Epidermal melanocyte (primary cell): Measurements from ENCODE around the gene PCDH7.

Source experiments
- DNase-seq: peaks from one replicate; pipeline ENCODE4 v3.0.0; 2011; ENCODE audit warnings: low spot score; ENCODE audit not compliant: insufficient read length

Gene PCDH7

DNA sequence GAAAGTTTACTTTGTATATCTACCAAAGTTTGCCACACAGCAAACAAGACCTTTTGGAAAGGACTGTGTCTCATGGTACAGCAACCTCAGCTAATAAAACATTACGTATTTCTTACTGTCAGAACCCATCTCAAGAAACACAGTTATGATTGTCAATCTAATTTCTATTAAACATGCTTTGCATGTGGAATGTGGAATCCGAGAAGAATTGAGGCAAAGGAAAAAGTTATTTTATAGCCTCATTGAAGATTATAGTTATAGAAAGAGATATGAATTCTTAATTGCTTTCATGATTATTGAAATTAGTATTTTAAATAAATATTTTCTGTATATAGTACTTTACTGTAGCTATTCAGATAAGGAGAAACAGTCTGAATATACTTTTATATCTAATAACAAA is 5.4 kb downstream of the PCDH7 start:
- DNase-seq: no peak

DNA sequence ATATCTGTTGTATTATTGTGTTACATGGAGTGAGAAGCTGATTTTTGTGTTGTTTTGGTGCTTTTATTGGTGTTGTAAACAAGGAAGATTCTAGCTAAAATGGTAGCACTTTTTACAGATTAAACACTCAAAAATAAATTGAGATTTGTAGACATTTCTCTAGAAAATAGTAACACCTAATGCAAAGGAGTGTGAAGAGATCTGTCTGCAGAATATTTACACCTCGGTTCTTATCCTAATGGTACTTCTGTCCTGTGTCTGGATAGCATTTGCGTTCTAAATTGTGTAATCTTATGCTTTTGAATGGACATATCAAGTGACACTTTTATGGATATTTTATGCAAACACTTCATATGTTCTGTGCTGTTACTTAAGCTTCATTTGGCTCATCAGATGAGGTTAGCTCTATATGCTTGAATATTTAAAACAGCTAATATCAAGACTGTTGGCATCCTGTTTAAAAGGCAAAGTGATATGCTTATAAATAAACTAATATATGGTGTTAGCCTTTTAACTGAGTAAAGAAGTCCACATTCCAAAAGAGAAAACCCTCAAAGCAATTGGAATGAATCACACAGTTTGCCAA is 6.0 kb downstream of the PCDH7 start:
- DNase-seq: no peak

DNA sequence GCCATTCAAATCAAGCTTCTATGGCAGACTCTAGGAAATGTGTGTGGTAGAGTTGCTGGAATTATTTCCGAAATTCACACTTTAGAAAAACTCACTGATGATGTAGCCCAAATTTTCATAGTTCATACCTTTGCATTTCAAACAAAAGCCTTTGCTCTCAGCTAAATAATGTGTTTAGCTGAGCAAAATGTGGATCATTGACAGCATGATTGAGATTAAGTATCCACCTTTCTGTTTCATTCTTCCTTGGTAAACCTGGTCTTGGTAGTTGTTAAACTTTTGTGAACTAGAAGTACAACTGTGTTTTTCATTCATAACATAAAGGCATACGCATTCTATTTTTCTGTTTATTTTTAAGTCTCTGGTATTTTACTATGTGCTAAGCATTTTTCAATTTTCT is 7.2 kb downstream of the PCDH7 start:
- no peak for DNase-seq

DNA sequence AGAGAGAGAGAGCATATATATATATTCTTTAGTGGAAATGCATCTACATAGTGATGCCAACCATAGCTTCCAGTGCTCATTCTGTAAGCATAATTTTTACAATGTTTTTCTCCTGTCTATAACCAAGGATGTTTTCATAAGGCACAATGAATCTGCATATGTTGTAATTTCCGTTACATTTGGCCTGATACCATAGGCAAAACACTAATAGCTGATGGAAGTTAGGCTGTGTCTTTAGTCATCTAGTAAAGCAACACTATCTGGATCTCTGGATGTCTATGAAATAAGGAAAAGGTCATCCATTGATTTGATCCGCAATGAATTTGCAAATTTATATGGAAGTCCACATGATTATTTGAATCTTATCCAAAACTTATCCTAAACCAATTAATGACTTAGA is 8.1 kb downstream of the PCDH7 start:
- DNase-seq: no peak

DNA sequence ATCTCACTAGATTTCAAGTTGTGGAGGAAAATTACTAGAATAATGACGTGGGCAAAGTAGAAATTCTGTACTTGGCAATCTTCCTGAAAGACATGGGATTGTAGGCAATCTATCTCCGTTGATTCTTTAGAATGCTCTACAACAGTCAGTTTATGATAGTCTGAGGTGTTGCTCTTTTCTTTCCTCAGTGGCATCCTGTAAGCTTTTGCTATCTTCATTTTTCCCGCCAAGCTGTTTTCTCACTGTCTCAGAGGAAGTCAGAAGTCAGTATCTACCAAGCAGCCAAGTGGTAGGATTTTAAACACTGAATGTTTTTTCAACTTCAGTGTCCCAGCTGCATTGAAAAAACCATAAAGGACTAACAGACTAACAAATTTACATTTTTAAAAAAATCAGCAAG is 23.7 kb downstream of the PCDH7 start:
- DNase-seq: no peak

DNA sequence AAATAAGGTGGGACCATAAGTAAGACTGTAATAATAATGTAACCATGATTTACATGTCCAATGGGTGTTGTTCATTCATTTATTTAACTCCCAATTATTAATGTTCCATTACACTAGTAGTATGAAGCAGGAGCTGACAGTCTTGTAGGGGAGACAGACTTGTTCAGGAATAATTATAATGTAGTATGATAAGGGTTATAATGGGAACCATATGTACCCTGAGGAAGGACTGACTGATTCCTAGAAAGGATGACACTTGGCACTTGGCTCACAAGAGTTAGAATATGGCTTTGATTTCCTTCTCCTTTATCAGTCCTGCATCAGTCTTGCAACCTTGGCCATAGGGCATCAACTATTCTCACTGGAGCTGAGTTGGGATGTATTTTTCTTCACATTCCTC is 24.2 kb downstream of the PCDH7 start:
- DNase-seq: no peak

DNA sequence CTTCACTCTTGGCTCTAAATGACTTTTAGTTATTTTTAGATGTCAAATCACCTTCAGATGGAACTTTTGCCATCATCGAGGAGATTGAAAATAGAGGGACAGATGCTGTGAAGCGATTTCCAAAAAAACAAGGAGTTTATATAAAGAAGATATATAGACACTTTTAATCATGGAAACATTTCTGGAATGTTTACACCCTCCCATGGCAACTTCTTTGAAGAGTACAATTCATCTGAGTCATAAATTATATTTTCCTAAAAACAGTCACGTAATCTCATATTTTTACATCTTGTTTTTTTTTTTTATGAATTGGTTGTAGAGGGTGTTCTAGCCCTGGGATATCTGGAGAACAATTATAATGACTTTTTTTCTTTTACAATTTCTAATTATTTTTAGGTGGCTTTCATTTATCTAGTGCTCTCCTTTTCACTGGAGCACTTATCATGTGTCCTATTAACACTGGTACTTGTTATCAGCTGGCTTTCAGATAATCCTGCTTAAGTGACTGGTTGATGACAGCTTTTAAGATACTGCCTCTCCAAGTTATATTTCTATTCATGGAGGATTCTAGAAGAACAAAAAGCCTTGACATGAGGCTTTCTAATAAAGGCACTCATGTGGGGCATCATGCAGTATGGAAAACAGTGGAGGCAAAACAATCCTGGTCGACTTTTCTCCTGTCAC is 24.9 kb downstream of the PCDH7 start:
- no peak for DNase-seq

DNA sequence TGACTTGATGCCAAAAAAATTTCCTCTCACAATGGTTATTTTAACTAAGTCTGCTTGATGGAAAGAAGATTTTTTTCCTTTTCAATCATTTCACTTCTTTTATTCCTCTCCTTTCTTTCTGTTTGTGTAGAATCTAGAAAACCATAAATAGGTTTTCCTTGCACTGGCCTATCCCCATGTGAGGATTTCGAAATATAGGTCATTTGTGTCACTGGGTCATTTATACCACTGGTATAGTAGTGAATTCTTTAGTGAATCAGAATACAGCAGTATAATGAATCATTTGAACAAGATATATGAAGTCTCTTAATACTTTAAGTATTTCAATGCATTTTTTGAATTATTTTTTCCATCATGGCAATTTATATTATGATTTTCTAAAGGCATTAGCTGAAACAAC is 26.6 kb downstream of the PCDH7 start:
- DNase-seq: no peak

DNA sequence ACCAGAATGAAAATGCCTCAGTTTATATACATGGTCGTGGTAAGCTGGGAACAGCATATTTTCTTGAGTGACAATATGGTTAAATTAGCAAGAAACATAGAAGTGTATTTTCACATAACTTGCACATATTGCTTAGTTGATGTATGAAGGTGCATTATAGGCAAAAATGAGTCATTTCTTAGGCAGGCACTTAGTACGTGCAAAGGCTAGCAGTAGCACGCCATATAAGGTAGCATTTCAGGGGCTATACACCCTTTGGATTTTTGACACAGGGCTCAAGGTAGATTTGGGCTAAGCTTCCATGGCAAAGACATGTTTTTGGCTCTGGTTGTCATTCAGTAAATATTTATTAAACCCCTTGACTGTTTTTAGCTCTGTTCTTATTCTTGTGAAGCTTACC is 33.1 kb downstream of the PCDH7 start:
- no peak for DNase-seq

DNA sequence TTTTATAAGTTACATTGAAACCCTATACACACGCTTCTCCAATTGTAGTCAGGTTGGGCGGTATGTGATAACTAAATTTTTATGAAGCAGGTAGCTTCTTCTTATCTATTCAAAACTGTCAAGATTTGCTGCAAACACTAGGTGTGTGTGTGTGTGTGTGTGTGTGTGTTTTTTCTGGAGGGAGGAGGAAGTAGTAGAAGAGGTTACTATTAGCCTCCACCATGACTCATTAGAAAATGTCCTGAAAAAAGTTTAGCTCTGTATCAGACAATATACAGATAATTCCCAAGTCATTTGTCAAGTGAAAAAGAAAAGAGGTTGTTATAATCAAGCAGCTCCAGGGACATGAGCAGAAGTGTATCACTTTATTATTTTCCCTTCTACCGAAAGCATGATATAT is 33.9 kb downstream of the PCDH7 start:
- DNase-seq: no peak

DNA sequence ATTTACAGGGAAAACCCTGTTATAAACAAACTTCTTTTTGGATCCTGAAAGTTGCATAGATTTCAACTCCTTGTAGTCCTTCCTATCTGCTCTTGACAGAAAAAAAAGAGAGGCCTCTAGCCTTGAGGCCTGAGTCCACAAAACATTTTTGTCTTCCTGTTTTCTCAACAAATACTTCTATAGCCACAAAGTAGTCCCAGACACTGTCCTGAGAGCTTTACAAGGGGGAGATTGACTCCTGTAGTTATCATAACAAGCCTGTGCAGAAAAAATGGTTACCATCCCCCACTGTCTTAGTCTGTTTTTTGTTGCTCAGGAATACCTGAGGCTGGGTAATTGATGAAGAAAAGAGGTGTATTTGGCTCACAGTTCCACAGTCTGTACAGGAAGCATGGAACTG is 35.2 kb downstream of the PCDH7 start:
- DNase-seq: no peak

DNA sequence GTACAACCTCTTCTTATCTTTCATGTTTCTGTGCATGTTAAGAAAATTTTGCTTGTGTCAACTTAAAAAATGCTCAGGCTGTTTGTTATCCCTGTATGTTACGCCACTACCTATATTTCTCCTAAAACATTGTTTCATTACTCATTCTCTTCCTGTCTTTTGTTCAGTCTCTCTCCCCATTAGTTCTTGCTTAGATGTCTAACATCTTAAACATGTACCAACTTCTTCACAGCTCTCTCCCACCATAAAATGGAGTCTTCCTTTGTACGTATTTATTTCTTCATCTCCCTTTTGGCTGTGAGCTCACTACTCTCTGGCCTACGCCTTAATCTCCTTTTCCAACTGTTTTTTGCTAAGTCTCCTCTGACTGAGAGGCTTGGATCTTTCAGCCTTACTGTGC is 36.4 kb downstream of the PCDH7 start:
- no peak for DNase-seq

DNA sequence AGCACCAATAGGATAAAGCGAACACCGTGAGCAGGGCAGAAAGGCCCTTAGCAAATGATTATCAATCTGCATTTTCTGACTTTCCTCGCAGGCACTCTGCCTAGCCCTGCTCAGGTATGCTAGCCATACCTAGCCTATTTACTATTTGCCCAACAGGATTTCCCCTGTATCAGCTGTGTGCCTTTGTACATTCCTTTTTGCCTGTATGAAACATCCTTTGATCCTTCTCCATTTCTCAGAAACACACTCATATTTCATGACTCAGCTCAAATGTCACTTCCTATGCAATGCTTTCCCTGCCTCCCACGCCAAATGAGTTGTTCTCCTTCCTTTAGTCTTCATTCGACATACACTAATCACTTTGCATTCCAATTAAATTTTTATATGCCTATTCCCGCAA is 37.2 kb downstream of the PCDH7 start:
- DNase-seq: no peak

DNA sequence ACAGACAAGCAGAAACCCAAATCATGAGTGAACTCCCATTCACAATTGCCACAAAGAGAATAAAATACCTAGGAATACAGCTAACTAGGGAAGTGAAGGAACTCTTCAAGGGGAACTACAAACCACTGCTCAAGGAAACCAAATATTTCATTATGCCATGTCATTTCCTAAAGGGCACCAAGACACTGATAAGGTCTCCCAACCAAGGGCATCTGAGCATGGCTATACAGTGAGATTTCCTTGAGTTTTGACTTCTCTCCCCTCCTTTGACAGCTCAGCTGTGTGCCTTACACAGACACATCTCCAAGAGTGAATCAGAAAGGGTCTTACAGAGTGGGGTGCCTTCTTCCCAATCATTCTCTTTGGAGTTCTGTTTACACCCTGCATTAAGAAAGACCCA is 40.4 kb downstream of the PCDH7 start:
- DNase-seq: no peak

DNA sequence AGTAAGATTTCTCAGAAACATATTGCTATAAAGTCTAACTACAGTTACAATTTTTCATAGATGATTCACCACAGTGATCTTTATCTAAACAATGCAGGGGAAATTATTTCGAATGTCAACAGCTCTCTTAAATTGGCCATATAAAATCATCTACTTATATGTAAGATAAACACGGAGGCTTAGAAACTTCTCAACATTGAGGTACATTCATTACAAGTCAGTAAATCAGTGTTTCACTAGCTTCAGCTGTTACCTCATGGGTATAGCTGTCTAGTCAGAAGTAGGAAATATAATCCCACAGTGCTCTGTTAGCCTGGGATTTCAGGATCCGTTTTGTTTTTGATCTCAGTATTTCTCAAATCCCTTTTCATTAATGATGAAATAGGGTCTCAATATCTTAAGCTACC is 43.2 kb downstream of the PCDH7 start:
- no peak for DNase-seq

DNA sequence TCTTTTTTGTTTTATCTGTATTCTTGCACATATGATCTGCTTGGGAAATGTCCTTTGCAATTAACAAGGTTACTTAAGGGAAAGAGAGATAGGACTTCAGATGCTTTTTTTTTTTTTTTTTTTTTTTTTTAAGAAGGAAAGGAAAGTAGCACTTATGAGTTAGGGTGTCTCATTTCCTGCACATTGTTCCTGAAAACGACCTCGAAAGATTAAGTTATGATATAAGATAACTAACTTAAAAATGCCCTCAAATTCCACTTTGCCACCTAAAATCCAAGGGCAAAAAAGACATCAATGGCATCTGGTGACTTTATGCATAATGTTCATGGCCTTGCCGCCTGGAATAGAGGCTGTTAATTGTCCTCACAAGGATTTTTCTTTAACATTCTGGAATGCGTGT is 44.9 kb downstream of the PCDH7 start:
- DNase-seq: no peak

DNA sequence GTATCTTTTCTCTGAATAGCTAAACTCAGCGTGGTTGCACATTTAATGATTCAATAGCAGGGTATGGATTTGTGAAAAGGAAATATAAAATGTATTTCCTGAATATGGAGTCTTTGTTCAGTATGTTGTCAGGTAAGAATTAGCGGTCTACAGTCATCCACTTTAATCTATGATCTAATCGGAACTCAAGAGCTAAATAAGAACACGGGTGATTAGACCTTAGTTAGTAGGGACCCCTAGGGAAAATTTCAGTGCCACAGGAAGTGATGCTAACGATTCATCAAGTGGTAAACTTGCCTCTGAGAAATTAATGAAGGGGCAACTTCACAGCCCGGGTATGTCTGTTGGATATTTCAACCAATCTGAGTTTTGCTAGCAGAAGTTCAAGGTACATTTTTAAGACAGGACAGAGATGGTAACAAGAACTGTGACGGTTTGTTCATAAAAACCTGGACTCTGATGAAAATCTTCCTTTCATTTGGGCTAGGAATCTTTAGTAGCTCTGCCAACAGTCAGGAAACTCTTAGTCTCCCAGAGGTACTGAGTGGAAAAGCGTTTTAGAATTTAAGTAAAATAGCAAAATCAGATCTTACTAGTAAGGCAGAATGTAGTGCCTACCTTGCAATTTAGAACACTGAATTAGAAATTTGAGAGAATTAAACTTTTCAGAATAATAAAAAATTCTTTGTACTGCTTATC is 47.1 kb downstream of the PCDH7 start:
- DNase-seq: no peak

DNA sequence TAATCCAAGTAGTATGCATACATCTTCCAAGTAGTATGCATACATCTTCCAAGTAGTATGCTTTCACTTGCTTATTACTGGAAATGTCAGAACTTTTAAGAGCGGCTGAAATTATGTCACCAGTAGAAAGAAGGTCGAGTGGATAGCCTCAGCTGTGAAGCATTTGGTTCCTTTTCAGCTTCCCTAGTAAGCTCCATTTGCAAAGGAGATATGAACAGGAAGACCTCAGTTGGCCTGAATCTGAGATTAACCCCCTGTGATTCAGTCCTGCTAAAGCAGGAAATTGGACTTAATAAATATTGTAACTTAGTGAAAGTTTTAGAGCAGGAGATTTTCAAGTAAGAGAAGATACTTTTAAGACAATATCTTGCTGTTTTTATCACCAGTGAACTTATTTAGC is 48.1 kb downstream of the PCDH7 start:
- DNase-seq: no peak

DNA sequence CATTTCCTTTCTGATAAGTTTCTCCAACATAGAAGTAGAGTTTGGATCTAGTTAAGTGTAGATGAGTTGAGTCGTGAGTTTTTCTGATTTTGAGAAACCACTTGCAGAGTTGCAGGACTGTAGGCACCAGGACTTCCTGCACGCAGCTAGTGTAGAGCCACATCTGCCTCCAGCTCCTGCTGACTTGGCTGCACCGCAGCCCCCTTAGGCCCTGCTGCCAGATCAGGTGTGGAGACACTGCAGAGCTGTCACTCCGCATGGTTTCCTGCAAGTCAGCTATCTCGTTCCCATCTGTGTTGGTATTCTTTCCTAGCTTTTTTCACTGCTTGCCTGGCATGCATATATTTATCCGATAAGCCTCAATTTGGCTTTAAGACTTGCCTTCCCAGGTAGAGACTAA is 48.9 kb downstream of the PCDH7 start:
- DNase-seq: no peak

DNA sequence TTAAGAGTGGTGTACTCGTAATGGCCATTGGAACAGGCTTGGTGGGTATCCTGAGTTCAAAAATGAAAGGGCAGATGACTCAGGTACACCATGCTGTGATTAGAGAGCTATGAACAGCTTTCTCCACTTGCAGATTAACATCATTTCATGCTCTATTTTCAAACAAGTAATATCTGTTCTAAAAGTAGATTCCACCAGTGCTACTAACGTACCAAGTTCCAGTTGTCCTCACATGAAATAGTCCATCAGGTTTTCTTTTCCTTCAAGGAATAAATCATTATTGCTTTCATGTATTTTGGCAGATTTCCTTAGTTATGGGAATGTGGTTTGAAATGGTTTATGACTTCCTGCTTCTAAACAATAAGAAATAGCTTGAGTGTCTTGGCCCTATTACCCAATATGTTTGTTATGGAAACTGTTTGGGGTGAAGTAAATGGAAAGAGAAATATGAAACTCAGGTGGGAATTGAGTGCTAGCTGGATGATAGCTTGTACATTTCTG is 49.9 kb downstream of the PCDH7 start:
- no peak for DNase-seq

DNA sequence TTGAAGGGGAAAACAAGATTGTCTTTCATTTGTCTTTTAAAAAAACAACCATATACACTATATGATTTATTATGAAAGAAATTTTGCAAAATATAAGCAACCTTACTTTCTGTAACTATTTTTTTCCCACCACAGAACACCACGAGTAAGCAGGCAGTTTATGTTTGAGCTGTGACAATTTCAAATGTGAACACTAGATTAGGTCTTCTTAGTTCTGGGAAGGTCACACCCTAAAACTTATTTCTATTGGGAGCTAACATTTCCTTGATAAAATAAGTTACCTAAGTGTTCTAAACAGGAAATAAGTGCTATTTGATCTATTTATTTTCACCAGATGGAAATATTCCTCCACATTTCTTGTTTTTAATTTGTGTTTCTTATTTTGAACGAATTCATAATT is 50.6 kb downstream of the PCDH7 start:
- DNase-seq: no peak

DNA sequence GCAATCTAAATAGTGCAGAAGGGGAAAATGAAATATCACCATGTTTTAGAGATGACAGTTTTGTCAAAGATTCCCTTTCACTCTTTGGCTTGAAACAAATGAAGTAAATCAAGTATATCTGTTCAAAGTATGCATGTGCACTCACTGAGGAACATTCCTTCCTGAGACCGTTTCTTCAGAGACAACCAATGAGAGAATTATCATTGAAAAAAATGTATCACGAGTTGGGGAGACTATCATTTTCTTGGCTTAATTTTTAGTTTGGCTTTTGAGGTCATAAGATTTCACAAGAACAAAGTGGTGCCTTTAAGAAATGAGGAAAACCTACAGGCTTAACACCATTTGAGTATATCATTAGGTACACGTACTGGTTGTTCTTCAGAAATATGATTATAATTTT is 56.3 kb downstream of the PCDH7 start:
- DNase-seq: no peak

DNA sequence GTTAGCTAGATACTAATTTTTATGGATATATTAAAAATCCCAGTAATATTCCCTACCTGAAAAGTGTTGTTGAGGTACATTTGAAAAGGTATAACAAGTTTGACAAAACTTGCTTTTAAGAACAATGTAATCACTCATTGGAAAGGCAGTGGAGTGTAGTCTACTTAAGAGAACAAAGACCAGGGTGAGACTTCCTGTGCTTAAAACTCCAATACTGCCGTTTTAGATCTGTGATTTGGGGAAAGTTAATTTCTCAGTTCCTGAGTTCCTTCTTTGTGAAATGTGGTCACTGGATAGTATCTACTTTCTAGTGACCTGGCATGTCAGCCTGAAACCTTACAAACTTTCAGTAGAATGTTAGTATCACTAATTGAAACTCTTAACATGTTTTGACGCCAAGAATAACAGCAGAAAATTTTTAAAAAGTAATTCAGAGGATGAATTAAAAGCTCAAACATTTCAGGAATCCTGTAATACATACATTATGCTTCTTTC is 56.8 kb downstream of the PCDH7 start:
- DNase-seq: no peak
